WERI-Rb-1 (cell line): ENCODE data around the gene ZNF837.

Experiments used
- DNase-seq: peaks from one replicate; pipeline ENCODE4 v3.0.0-alpha.2; 2020
- H3K27ac ChIP-seq: fragments of 250-450 bp; sonication (Bioruptor Pico); 2 replicates; pipeline ENCODE4 v1.5.1; 2020; ENCODE audit warnings: mild to moderate bottlenecking, moderate library complexity
- H3K27me3 ChIP-seq: fragments of 250-450 bp; sonication (Bioruptor Pico); 2 replicates; pipeline ENCODE4 v1.5.1; 2021; ENCODE audit warnings: mild to moderate bottlenecking, low read depth, moderate library complexity; ENCODE audit not compliant: insufficient read depth, severe bottlenecking
- H3K36me3 ChIP-seq: fragments of 250-450 bp; sonication (Bioruptor Pico); 2 replicates; pipeline ENCODE4 v1.5.1; 2020; ENCODE audit warnings: mild to moderate bottlenecking, moderate library complexity
- H3K4me3 ChIP-seq: 2 replicates; pipeline ENCODE4 v1.5.1; 2011; ENCODE audit warnings: low read depth, mild to moderate bottlenecking, control low read depth, low read length
- H3K9me3 ChIP-seq: fragments of 250-450 bp; sonication (Bioruptor Pico); 2 replicates; pipeline ENCODE4 v1.5.1; 2021; ENCODE audit warnings: mild to moderate bottlenecking, moderate library complexity; ENCODE audit not compliant: severe bottlenecking
- TF ChIP-seq, protein P1 (sequence below): IDR thresholded peaks from 2 replicates; pipeline ENCODE4 v1.5.1; 2011; ENCODE audit warnings: low read depth, mild to moderate bottlenecking, control low read depth, inconsistent platforms, low read length

ZNF837 gene

GRCh38 chr19:58326501-58326913 lies 54.3 kb downstream of the ZNF837 start:
- DNase-seq = no peak
- H3K4me3 ChIP-seq = peak overlapping the region; percentile 96
- peaks cover 11% of the 10 kb centered on the region for H3K36me3 ChIP-seq
- no peaks in the 10 kb centered on the region for H3K9me3 ChIP-seq
- no peaks in the 10 kb centered on the region for H3K27me3 ChIP-seq
- peak overlapping the region; percentile 82 for H3K27ac ChIP-seq
- TF ChIP-seq, protein P1, sequence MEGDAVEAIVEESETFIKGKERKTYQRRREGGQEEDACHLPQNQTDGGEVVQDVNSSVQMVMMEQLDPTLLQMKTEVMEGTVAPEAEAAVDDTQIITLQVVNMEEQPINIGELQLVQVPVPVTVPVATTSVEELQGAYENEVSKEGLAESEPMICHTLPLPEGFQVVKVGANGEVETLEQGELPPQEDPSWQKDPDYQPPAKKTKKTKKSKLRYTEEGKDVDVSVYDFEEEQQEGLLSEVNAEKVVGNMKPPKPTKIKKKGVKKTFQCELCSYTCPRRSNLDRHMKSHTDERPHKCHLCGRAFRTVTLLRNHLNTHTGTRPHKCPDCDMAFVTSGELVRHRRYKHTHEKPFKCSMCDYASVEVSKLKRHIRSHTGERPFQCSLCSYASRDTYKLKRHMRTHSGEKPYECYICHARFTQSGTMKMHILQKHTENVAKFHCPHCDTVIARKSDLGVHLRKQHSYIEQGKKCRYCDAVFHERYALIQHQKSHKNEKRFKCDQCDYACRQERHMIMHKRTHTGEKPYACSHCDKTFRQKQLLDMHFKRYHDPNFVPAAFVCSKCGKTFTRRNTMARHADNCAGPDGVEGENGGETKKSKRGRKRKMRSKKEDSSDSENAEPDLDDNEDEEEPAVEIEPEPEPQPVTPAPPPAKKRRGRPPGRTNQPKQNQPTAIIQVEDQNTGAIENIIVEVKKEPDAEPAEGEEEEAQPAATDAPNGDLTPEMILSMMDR = no peak

DNA sequence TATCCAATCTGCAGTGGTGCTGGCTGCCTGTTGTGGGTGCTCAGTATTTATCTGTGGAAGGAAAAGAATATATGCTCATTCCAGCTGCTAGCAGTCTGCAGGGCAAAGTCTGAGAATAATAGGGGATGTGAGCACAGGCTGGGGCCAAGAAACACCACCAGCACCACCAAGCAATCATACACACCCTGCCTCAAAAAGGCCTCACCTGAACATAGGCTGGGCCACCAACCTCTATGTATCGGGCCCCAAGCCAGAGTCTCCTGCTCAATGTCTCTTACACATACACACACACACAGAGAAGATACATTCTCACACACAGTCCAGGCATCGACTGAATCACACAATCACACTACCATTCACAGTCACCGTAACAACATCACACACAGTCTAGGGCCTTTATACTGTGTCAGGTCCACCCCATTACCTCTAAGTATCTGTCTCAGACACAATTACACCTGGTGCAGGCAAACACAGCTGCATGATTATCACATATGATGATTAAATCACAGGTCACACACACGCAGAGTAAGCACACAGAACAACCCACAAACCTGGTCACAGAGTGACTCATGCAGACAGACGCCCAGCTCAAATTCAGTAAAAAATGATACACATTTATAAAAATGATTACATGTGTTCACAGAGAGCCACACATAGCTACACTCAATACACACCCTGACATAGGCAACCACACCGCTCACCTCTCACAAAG lies 55.4 kb downstream of the ZNF837 start:
- Histone ChIP-seq H3K9me3 (no peaks in the 10 kb centered on the region), H3K36me3 (peaks cover 11% of the 10 kb centered on the region), H3K27me3 (no peaks in the 10 kb centered on the region), H3K4me3 (peak overlapping the region; percentile 96; the same call in 1 of the 2 replicates), H3K27ac (no peak overlapping the region)
- no peak for DNase-seq
- TF ChIP-seq, protein P1 = no peak

DNA sequence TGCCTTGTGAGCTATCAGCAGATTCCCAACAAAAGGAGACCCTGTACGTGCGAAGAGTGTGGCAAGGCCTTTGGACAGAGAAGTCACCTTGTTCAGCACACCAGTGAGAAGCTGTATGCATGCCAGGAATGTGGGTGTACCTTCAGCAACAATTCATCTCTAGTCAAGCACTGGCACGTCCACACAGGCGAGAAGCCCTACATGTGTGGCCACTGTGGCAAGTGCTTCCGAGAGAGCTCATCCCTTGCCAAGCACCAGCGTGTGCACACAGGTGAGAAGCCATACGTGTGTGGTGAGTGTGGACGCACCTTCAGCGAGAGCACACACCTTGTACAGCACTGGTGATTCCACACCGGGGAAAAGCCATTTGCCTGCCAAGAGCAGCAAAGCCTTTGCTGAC lies 61.6 kb downstream of the ZNF837 start:
- TF ChIP-seq, protein P1 = no peak
- Histone ChIP-seq H3K36me3 (peaks cover 19% of the 10 kb centered on the region), H3K4me3 (no peak overlapping the region), H3K27ac (no peak overlapping the region), H3K27me3 (no peaks in the 10 kb centered on the region), H3K9me3 (no peaks in the 10 kb centered on the region)
- DNase-seq = no peak

DNA sequence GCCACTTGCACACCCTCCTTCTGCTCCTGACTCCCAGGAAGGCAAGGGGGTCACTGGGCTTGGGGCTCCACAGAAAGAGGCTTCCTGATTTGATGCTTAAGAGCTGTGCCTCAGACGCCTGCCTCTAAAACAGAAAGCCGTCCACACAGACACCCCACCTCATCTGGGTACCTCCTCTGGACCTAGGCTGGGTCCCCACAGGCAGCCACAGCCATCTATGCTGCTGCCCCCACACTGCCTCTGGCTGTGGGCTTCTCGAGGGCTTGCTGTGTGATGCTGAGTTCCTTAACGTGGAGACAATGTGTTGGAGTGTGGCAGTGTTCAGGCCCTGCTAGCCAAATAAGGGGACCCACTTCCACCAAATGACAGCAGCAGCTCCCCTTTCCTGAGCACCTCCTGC lies 62.5 kb downstream of the ZNF837 start:
- Histone ChIP-seq H3K27ac (no peak overlapping the region), H3K9me3 (no peaks in the 10 kb centered on the region), H3K27me3 (no peaks in the 10 kb centered on the region), H3K4me3 (no peak overlapping the region), H3K36me3 (peaks cover 26% of the 10 kb centered on the region)
- TF ChIP-seq, protein P1 = no peak
- no peak for DNase-seq
